Putamen (tissue), 1 donor: ENCODE results near the gene SLC9C2.
A peak's percentile ranks its signal among the peaks of the same experiment; 100 is the strongest.
"Not testable (repeated sequence)": the region's sequence is repeated elsewhere in the genome, so short reads cannot be mapped to it uniquely, and the experiment has no call there.

ENCODE experiments used
- DNase-seq: peaks from one replicate; pipeline ENCODE4 v3.0.0-alpha.2; 2016; ENCODE audit warnings: low spot score

The SLC9C2 gene, protein sequence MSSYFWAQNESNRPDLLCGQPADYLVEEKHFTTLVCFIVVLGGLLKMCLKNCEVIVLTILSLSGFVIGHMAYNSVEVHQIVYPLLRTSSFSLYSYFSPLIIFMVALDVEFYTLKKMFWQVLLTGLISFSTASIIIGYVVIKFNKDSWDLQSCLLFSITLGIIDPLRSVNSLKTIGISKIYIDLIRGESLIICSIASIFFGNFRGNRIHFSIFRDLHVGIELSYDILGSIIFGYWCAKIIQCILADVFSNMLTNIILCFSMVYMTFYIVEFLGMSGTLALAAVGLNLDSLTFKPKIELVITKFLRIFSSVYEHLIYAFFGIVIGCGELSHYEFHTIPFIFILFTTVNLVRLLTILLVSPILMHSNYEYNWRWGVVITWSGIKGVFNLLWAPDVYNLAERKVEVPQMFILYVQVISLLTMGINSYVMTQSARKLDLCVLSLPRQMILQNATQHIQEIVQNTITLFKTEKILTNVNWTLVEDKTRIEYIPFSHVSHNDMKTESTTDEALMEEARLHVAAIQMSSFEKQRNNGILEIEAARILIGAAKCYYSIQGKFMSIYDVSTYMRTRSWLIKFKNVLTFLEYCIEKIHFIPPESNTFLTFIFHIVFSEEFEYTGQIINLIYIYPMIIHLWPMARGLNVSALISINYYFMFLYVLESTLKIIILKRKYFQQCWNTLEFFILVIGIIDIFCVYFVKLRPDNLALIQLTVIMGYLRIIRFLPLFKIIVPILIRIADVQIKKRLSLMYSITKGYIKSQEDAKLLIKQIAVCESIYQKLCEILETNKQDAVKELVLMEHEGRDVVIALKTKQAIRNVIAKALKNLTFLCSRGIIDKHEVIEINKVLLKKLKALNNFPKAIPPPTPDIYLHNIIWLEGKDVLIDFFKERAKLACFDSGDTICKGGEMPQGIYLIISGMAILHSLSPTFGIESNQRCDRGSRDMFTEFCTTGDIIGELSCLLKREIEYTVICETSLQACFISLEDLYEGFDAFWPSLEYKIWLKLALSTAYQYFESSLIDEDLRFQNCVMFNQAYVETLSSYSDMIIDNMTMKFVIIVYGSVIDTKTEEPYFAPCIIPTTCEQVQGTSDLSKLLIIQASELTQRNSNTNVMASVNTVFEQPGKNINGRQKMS

DNA sequence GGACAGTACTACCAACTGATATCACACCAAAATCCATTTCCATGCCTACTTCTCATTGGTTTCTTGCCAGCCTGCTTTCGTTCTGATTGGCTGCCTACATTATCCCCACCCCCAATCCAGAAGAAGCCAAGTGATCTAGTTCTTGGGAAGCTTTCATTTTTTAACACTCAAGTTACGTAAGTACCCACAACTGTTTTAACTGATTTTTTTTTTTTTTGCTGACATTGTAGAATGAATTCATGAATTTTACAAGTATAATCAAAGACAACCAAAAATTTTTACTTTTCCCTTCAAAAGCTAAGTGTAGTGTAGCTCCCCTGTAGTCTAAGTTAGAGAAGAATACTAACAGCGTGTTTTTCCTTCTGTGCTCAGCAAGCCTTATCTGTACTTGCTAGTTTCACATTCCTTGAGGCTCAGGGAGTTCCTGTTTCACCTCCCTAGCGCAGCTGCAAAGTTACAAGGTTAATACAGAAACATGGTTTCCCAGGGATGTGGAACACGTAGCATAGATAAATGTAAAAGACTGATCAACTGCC is at the start of gene SLC9C2:
Gene SLC9C2, minus strand, starts transcription at position 17 of the 536 bp plus-strand sequence. CDS start 1,296 bp downstream, outside the sequence.
- peak; percentile 2 for DNase-seq

DNA sequence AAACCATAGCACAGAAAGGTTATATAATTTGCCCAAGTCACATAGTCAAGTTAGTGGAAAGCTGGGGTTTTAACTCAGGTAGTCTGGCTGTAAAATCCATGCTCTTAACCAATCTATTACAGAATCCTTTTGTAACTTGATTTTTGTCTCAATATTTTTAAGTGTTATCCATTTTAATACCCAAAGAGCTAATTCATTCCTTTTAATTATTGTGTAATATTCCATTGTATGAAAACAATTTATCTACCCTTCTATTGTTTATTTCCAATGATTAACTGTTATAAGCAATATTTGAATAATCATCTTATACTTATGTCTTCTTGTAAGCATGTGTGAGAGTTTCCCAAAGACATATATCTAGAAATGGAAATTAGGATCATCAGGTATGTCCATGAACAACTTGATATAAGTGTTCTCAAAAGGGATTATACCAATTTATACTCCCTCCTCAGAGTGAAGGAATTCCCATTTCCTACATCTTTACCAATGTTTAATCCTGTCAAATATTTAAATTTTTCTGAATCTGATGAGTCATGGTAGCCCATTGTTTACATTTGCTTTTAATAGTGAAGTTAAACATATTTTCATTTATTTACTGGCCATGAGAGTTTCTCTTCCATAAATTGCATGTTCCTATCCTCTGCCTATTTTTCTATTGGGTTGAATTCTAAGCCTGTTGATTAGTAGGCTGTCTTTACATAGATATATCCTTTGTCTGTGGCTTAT is 46.2 kb upstream of the SLC9C2 start:
- DNase-seq: no peak

DNA sequence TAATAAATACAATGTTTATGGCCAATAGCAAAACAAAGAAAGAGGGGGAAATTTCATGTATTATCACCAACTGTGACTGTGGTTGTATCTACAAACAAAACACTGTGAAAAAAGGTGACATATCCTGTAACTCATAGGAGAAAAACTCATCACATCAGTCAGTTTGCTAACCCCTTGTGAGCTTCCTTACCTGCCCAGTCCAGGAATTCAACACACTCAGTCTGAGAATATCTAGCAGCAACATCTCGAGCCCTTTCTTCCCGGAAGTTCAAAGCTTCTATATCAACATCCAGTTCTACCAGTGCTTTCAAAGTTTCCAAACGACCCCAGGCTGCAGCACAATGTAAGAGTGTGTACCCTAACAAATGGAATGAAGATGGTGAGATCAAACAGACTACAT is 43.8 kb upstream of the SLC9C2 start:
- DNase-seq: no peak

DNA sequence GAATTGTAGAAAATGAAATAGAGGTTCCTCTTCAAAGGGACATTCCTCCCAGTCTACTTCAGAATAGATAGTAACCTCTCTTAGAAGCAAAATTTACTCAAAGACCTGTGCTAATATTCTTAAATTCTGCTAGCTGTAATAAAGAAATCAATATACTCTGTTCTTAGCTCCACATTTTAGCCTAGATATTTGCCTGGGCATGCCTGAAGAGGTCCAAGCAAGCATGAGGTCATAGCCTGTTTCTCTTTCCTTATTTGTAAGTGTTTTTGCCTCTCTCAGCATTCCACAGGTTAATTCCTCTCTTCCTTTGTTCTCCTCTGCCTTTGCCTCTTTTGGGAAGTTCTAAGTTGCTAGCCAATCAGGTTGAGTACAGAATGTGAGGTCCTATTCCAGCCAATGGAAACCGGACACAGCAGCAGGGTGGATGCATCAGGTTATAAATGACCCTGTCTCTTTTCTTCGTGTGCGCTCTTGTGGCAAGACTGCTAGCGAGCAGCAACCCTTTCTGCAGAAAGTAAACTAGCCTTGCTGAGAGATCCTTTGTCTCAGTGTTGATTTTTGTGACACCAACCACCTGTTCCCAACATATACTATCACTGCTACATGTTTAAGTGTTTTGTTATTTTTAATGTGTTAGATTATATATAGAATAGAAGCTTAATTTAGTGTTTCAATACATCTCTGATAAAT is 39.7 kb upstream of the SLC9C2 start:
- DNase-seq: not testable (repeated sequence)

DNA sequence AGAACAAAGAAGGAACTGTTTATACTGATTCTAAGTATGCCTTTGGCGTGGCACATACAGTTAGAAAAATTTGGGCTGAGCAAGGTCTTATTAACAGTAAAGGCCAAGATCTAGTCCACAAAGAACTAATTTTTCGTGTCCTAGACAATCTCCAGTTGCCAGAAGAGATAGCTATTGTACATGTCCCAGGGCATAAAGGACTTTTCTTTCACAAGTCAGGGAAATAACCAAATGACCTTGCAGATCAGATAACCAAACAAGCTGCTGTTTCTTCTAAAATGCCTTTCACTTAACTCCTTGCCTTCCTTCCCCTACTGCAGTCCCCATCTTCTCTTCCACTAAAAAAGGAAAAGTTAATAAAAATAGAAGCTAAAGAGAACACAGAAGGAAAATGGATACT is 36.2 kb upstream of the SLC9C2 start:
- no peak for DNase-seq

DNA sequence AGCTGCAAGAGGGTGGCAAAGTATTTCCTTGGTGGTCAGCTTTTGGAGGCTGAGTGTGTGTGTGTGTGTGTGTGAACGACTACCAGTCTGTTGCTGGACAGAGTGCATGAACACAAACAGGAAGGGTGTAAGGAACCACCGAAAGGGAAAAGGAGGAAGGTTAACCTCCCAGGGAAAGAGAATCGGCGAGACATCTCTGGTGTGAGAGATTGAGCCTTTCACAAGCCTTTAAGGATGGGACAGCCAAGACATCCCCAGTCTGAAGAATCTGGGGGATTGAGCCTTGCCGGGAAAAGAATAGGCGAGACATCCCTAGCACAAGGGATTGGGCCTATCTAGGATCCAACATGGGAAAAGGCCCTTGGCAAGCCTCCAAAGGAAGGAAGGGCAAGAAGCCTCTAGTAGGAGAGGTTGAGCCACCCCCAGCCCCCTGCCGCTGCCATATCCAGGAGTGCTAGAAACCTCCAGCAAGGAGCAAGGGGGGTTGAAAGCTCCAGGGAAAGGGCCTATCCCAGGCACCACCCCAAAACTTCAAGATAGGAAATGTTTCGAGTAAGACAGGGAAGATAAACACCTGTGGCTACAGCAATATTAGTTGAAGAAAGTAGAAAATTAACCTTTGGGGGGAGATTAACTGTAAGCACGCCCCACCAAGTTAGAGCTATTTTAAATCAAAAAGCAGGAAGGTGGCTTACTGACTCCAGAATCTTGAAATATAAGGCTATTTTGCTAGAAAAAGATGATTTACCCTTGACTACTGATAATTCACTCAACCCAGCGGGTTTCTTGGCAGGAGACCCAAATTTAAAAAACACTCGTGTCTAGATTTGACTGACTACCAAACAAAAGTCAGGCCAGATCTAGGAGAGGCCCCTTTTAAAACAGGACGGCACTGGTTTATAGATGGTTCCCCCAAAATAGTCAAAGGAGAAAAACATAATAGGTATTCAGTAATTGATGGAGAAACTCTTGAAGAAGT is 35.5 kb upstream of the SLC9C2 start:
- DNase-seq: no peak

DNA sequence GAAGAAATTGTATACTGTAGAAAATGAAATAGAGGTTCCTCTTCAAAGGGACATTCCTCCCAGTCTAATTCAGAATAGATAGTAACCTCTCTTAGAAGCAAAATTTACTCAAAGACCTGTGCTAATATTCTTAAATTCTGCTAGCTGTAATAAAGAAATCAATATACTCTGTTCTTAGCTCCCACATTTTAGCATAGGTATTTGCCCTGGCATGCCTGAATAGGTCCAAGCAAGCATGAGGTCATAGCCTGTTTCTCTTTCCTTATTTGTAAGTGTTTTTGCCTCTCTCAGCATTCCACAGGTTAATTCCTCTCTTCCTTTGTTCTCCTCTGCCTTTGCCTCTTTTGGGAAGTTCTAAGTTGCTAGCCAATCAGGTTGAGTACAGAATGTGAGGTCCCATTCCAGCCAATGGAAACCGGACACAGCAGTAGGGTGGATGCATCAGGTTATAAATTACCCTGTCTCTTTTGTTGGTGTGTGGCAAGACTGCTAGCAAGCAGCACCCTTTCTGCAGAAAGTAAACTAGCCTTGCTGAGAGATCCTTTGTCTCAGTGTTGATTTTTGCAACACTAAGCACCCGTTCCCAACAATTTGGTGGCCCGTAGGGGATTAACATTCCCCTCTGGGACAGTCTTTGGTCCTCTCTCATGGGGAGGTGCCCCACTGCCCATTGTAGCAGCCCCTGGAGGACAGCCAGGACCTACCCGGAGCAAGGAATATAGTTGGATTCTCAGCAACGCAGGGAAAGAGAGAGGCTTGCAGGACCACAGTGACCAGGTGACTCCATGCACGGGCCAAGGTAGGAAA is 34.6 kb upstream of the SLC9C2 start:
- DNase-seq: not testable (repeated sequence)

DNA sequence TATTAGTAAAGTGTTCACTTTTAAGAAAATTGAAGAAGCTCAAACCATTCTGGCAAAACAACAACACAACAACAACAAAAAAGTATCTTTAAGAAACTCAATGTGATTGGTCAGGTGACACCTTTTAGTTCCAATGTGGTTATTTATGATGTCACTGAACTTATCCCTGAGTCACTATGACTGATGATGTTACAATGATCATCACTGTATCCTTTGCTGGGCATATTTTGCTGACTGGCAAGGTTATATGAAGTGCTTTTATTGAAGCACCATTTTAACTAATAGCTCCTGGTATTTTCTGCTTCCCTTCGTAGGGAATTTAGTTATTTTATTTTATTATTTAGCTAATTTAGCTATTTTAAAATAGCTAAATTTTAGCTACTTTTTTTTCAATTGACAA is 32.2 kb upstream of the SLC9C2 start, which contains the start of gene TEX50:
Gene TEX50, plus strand, starts transcription at position 223 of the 400 bp plus-strand sequence. CDS start 184 bp downstream, outside the sequence.
- DNase-seq: no peak

DNA sequence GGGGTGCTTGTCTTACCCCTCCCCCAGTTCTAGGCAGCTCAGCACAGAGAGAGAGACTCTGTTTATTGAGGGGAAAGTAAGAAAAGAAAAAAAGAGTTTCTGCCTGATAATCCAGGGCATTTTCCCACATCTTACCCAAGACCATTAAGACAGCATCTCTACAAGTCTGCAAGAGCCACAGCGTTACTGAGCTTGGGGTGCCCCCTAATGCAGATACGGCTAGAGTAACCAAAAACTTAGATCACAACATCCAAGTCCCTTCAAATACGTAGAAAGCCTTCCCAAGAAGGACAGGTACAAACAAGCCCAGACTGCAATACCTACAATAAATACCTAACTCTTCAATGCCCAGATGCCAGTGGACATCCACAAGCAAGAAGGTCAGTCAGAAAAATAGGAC is 26.0 kb upstream of the SLC9C2 start:
- no peak for DNase-seq

DNA sequence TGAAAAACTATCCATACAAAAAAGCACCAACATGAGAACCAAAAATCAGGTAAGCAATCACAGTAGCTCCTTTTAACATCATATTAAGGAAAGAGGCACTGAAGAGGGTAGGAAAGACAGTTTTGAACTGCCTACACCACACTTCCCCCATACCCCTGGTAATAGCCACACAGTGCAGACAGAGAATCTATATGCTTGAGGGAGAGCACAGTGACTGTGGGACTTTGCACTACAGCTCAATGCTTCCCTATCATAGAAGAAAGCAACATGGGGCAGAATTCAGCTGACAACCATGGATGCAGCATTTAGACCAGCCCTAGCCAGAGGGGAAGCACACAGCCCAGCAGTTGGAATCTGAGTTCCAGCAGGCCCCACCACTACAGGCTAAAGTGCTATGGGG is 24.4 kb upstream of the SLC9C2 start:
- DNase-seq: no peak

DNA sequence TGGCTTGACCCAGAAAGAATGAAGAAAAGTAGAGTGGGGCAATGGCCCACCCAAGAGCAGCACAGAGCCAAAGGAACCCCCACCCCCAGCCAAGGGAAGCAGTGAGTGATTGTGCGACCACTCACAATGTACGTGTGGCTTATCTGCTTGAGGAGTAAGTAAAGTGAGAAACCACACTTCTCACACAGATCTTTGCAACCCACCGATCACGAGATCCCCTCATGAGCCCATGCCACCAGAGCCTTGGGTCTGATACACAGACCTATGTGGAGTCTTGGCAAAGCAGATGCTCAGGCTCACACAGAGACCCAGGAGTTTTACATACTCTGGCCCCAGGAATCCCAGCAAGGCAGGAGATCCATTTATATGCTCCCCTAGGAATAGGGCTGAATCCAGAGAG is 14.0 kb upstream of the SLC9C2 start:
- no peak for DNase-seq

DNA sequence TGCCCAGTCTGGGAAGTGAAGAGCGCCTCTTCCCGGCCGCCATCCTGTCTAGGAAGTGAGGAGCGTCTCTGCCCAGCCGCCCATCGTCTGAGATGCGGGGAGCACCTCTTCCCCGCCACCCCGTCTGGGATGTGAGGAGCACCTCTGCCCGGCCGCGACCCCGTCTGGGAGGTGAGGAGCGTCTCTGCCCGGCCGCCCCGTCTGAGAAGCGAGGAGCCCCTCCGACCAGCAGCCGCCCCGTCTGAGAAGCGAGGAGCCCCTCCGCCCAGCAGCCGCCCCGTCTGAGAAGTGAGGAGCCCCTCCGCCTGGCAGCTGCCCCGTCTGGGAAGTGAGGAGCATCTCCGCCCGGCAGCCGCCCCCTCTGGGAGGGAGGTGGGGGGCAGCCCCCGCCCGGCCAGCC is 10.2 kb upstream of the SLC9C2 start:
- DNase-seq: not testable (repeated sequence)

DNA sequence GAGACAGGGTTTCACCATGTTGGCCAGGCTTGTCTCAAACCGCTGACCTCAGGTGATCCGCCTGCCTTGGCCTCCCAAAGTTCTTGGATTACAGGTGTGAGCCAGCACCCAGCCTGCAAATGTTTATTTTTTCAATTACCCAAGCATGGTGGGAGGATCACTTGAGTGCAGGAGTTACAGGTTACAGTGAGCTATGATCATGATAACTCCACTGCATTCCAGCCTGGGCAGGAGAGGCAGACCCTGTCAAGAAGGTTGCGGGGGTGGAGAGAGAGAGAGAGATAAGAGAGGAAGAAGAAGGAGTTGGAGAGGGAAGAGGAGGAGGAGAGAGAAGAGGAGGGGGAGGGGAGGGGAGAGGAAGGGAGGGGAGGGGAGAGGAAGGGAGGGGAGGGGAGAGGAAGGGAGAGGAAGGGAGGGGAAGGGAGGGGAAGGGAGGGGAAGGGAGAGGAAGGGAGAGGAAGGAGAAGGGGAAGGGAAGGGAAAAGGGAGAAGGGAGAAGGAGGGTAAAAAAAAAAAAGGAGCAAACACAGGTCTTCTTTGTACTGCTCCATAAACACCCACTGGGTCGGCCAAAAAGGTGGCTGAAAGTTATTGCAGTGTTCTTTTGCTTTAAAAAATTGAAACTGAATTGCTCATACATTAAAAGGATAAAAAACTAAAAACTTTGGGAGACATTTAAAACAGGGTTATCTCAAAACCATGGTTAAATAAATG is 5.8 kb upstream of the SLC9C2 start:
- DNase-seq: no peak

DNA sequence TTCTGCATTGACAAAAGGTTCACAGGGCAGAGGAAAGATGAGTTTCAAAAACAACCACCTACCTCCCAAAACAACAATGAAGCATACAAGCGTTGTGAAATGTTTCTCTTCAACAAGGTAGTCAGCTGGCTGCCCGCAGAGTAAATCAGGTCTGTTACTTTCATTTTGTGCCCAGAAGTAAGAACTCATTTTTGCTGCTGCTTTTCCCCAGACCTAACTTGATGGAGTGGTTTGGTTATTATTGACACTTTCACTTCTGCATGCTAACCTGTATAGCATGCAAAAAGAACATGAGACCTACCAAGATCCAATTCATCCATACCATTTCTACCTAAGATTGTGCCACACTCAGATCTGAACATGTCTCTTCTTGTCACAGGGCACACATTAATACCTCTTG is 1.3 kb downstream of the SLC9C2 start:
- DNase-seq: no peak

DNA sequence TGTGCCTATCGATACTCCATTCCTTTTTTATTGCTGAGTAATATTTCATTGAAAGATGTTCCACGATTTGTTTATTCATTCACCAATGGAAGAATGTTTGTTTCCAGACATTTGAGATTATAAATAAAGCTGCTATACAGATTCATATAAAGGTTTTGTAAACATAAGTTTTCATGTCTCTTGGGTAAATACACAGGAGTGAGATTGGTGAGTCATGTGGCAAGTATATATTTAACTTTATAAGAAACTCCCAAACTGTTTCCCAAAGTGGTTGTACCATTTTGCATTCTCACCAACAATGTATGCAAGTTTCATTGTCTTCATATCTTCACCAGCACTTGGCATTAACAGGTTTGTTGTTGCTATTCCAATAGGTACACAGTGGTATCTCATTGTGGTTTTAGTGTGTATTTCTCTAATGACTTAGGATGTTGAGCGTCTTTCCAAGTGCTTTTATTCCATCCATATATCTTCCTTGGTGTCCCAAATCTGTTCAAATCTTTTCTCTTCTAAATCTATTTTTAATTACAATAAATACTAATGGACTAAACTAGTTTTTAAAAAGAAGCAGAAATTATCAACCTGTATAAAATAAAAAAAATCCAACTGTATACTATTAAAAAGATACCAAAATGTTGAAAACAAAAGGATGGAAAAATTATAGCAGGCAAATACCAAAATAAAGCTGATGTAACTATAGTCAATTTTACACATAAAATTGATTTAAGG is 6.6 kb downstream of the SLC9C2 start:
- DNase-seq: no peak

DNA sequence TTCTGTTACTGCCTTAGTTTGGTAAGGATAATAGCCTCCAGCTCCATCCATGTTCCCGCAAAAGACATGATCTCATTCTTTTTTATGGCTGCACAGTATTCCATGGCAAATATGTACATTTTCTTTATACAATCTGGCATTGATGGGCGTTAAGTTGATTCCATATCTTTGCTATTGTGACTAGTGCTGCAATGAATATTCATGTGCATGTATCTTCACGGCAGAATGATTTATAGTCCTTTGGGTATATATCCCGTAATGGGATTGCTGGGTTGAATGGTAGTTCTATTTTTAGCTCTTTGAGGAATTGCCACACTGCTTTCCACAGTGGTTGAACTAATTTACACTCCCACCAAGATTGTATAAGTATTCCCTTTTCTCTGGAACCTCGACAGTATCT is 11.7 kb downstream of the SLC9C2 start:
- DNase-seq: not testable (repeated sequence)

DNA sequence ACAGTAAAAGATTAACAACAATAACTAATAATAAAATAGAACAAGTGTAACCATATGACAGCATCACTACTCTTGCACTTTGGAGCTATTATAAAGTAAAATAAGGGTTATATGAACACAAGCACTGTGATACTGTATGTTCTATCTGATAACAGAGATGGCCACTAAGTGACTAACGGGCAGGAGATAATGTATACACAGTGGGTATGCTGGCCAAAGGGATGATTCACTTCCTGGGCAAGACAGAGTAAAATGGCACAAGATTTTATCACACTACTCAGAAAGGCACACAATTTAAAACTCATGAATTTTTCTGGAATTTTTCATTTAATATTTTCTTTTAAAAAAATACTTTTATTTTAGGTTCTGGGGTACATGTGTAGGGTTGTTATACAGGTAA is 12.3 kb downstream of the SLC9C2 start:
- DNase-seq: no peak
